Activated B cell treated with CpG ODN at 0.5 μM for 24 hours (primary cell): ENCODE data around the gene CYB561D2. TPM values are rescaled to one million over a fixed set of nuclear protein-coding genes. Genes with fewer than 3 reads are reported as not detected.

ENCODE experiments used
- ATAC-seq: fragments of 200-7000 bp; cut with Tn5 transposase; one replicate; pipeline ENCODE4 v1.10.0; 2021; ENCODE audit warnings: low read depth, mild to moderate bottlenecking, moderate library complexity
- CTCF ChIA-PET: fragments of 350-600 bp; sonication (Branson Sonifier 250); formaldehyde crosslinking; loops from one replicate; lab custom pipeline; 2021; ENCODE audit warnings: antibody characterized with exemption; lab: Charles Lee
- POLR2A ChIA-PET: fragments of 350-600 bp; sonication (Branson Sonifier 250); formaldehyde crosslinking; loops from one replicate; lab custom pipeline; 2021; ENCODE audit warnings: antibody characterized with exemption; lab: Charles Lee
- DNase-seq: peaks from one replicate; pipeline ENCODE4 v3.0.0; 2022
- H3K27ac Mint-ChIP-seq: one replicate; pipeline ENCODE4 v1.8.0; 2020; ENCODE audit warnings: mixed read lengths
- H3K27me3 Mint-ChIP-seq: one replicate; pipeline ENCODE4 v1.8.0; 2021; ENCODE audit warnings: mixed read lengths
- H3K36me3 Mint-ChIP-seq: one replicate; pipeline ENCODE4 v1.8.0; 2021; ENCODE audit warnings: low read depth, mixed read lengths
- H3K4me1 Mint-ChIP-seq: one replicate; pipeline ENCODE4 v1.8.0; 2021; ENCODE audit warnings: mixed read lengths
- H3K4me3 Mint-ChIP-seq: one replicate; pipeline ENCODE4 v1.8.0; 2020; ENCODE audit warnings: mild to moderate bottlenecking, mixed read lengths
- H3K9me3 Mint-ChIP-seq: one replicate; pipeline ENCODE4 v1.8.0; 2020; ENCODE audit warnings: mixed read lengths
- CTCF ChIP-seq: fragments of 200-600 bp; IDR thresholded peaks from one replicate; pipeline ENCODE4 v1.8.0; 2022; ENCODE audit warnings: antibody characterized with exemption, mild to moderate bottlenecking
- intact Hi-C: fragments of 100-400 bp; cut with micrococcal nuclease; formaldehyde crosslinking; loops from one replicate; pipeline ENCODE4 v1.15.1; 2024
- total RNA-seq: library from RNA; stranded (reverse); gene quantifications from 2 replicates; pipeline ENCODE4 v1.2.3, GENCODE V29; 2022

The CYB561D2 gene
- total RNA-seq, 1 donor from 2014 or later: 26.0 TPM

DNA sequence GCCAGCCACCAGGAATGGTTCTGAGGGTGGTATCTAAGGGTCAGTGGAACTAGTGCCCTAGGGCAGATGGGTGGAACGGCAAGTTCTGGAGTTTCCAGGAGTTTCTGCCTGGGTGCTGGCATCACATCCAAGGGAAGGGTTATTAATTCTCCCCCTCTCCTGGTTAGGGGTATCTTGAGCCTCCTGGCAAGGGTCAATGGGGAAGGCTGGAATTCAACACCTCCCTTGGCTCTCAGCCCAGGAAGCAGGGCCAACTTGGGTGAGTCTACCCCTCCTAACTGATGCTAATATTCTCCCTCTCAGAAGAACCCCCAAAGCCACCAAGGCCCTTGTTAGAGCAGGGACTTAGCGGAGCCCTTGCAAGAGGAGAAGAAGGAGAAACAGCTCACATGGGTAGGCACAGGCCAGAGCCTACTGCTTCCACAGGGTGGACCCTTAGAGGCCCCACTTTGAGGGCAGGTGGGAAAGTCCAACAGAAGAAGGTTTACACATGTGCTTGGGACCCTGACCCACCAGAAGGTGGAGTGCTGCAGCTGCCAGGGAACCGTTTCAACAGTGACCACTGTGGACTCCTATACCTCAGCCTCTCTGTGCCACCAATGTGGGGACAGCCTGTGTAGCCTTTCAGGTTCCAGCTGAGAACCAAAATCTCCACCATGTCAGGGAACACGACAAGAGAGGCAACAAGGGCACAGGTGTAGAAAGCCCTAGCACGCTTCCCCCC lies 5.3 kb downstream of the CYB561D2 start:
- no peaks in the 10 kb centered on the region for H3K9me3 Mint-ChIP-seq
- CTCF ChIA-PET: interaction anchor here (0.6 to 0.8 kb wide), 2 partner anchors 8 to 1098 kb away, joined by 4 to 5 read pairs; no protein-coding TSS in a partner anchor
- peaks cover 48% of the 10 kb centered on the region for H3K36me3 Mint-ChIP-seq
- DNase-seq (no peak), ATAC-seq (no peak)
- POLR2A ChIA-PET: interaction anchor here (0.9 kb wide), 1 partner anchor 9 kb away, joined by 4 read pairs; no protein-coding TSS in a partner anchor
- intact Hi-C loops: loop anchor here (5.0 to 10.0 kb wide), 2 partner anchors 161 to 1699 kb away; partner anchors contain the start of gene DUSP7
- peaks cover 61% of the 10 kb centered on the region for H3K4me1 Mint-ChIP-seq
- H3K27ac Mint-ChIP-seq: no peak overlapping the region
- no peak for TF ChIP-seq CTCF
- no peaks in the 10 kb centered on the region for H3K27me3 Mint-ChIP-seq
- no peak overlapping the region for H3K4me3 Mint-ChIP-seq

DNA sequence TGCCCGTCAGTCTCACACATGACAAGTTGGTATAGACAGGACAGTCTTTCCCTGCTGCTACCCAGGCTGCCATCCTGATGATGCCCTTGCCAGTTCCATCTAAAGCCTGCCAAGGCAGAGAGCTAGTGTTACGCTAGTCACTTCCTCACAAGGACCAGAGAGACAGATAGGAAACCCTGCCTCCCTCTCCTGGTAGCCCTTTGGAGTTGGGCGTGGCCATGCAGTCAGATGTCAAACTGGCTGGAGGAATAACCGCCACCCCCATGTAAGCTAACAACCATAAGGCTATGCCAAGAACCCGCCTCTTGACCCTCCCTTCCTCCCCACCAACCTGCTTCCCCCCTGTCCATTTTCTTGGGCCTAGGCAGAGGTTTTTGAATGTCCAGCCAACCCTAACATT lies 5.9 kb downstream of the CYB561D2 start:
- CTCF ChIA-PET: interaction anchor here (0.6 to 0.8 kb wide), 2 partner anchors 9 to 1097 kb away, joined by 4 to 5 read pairs; no protein-coding TSS in a partner anchor
- no peak for ATAC-seq
- Mint-ChIP-seq H3K27me3 (no peaks in the 10 kb centered on the region), H3K4me3 (peak overlapping the region; percentile 24), H3K4me1 (peaks cover 56% of the 10 kb centered on the region), H3K27ac (peak overlapping the region; percentile 24), H3K9me3 (no peaks in the 10 kb centered on the region), H3K36me3 (peaks cover 48% of the 10 kb centered on the region)
- POLR2A ChIA-PET: interaction anchor here (0.9 to 1.3 kb wide), 3 partner anchors 9 to 19 kb away, joined by 3 to 9 read pairs (median 4); partner anchors contain the start of gene RASSF1
- no peak for DNase-seq
- intact Hi-C loops: loop anchor here (5.0 to 10.0 kb wide), 2 partner anchors 161 to 1698 kb away; partner anchors contain the start of gene DUSP7
- no peak for TF ChIP-seq CTCF

GRCh38 chr3:50357481-50357880 lies 6.8 kb downstream of the CYB561D2 start:
- H3K9me3 Mint-ChIP-seq: no peaks in the 10 kb centered on the region
- DNase-seq: no peak
- POLR2A ChIA-PET: interaction anchor here (1.2 to 1.3 kb wide), 2 partner anchors 17 to 20 kb away, joined by 3 to 9 read pairs; partner anchors contain the start of gene RASSF1
- peak overlapping the region; percentile 59 for H3K4me3 Mint-ChIP-seq
- peaks cover 48% of the 10 kb centered on the region for H3K36me3 Mint-ChIP-seq
- ATAC-seq: no peak
- H3K27me3 Mint-ChIP-seq: no peaks in the 10 kb centered on the region
- peaks cover 50% of the 10 kb centered on the region for H3K4me1 Mint-ChIP-seq
- intact Hi-C loops: loop anchor here (5.0 to 10.0 kb wide), 2 partner anchors 160 to 1697 kb away; partner anchors contain the start of gene DUSP7
- no peak overlapping the region for H3K27ac Mint-ChIP-seq
- CTCF ChIA-PET: no interaction called here
- TF ChIP-seq CTCF: no peak

- ChIA-PET CTCF (no interaction called here), POLR2A (interaction anchor here (1.0 kb wide), 1 partner anchor 18 kb away, joined by 3 read pairs; the partner anchor contains the start of gene RASSF1)
- peak overlapping the region; percentile 78 for H3K27ac Mint-ChIP-seq
- no peak for TF ChIP-seq CTCF
- peaks cover 48% of the 10 kb centered on the region for H3K4me1 Mint-ChIP-seq
- H3K4me3 Mint-ChIP-seq: peak overlapping the region; percentile 96
- H3K9me3 Mint-ChIP-seq: no peaks in the 10 kb centered on the region
- DNase-seq: no peak
- intact Hi-C loops: loop anchor here (2.0 to 10.0 kb wide), 4 partner anchors 159 to 1696 kb away; partner anchors contain the start of genes DUSP7, HEMK1 and MANF
- H3K27me3 Mint-ChIP-seq: no peaks in the 10 kb centered on the region
- ATAC-seq: no peak
- H3K36me3 Mint-ChIP-seq: peaks cover 41% of the 10 kb centered on the region
Measured at GRCh38 chr3:50358355-50358910, 7.8 kb downstream of the CYB561D2 start.
